Cardiac fibroblast (primary cell): Measurements from ENCODE around the gene RABGEF1.
"Not testable (repeated sequence)": the region's sequence is repeated elsewhere in the genome, so short reads cannot be mapped to it uniquely, and the experiment has no call there.

Experiments
- DNase-seq, 2 donors: peaks; one replicate each; pipeline versions ENCODE4 v3.0.0 to v3.0.0-alpha.2; 2010; ENCODE audit warnings: low read depth in 2 of 2
- H3K4me3 ChIP-seq, 2 donors: replicated peaks in 1 of 2; 1 replicate in 1 of 2; 2 replicates in 1 of 2; pipeline ENCODE4 v1.5.1; 2011; ENCODE audit warnings: low read depth in 2 of 2, low read length in 2 of 2, mild to moderate bottlenecking in 2 of 2, moderate library complexity in 1 of 2
- TF ChIP-seq, protein P1 (sequence below): IDR thresholded peaks from one replicate; pipeline ENCODE4 v1.5.1; 2011; ENCODE audit warnings: low read depth, mild to moderate bottlenecking, low read length, inconsistent platforms

The RABGEF1 gene

GRCh38 chr7:66824041-66824440 lies 83.5 kb downstream of the RABGEF1 start:
- TF ChIP-seq, protein P1, sequence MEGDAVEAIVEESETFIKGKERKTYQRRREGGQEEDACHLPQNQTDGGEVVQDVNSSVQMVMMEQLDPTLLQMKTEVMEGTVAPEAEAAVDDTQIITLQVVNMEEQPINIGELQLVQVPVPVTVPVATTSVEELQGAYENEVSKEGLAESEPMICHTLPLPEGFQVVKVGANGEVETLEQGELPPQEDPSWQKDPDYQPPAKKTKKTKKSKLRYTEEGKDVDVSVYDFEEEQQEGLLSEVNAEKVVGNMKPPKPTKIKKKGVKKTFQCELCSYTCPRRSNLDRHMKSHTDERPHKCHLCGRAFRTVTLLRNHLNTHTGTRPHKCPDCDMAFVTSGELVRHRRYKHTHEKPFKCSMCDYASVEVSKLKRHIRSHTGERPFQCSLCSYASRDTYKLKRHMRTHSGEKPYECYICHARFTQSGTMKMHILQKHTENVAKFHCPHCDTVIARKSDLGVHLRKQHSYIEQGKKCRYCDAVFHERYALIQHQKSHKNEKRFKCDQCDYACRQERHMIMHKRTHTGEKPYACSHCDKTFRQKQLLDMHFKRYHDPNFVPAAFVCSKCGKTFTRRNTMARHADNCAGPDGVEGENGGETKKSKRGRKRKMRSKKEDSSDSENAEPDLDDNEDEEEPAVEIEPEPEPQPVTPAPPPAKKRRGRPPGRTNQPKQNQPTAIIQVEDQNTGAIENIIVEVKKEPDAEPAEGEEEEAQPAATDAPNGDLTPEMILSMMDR = no peak
- no peak for DNase-seq
- no peak overlapping the region for H3K4me3 ChIP-seq

DNA sequence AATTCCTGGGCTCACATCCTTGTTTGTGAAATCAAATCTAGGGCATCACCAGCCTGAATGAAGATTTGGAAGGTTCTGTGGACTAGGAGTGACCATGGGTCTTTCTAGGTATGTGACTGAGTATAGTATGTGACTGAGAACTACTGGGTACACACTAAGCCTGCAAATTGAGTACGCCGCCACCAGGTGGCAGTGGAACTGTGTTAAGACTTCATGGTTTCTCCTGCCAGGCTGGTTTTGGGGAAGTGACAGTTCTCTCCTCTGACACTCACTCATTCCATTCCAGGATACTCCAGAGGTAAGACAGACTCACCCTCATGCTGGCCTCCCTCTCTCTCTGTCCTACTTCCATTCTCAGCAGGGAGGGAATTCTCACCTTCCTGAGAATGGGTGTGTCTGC lies 85.0 kb downstream of the RABGEF1 start:
- TF ChIP-seq, protein P1 = peak; percentile 33
- DNase-seq = peak; percentile 10 to 61

GRCh38 chr7:66826649-66827048 lies 86.1 kb downstream of the RABGEF1 start:
- no peak overlapping the region for H3K4me3 ChIP-seq
- DNase-seq = no peak
- TF ChIP-seq, protein P1 = no peak

More for the DNA sequence above, 85.0 kb downstream of the RABGEF1 start:
- not testable (repeated sequence) for H3K4me3 ChIP-seq

DNA sequence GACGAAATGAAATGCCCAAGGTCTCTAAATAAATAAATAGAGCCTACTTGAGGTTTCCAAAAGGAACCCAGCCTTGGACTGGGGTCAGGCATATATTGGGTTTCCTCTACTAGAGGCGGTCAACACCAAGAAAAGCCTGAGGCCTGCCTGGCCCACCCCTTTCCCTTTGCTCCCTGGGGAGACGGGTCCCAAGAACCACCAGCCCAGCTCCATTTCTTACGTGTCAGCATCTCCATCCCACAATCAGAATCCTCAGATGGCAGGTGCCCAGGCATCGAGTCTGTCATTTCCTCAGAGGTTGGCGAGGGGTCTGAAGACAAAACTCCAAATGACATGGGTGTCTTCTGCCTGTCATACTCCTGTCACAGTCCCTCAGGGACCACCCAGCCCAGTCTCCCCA lies 90.4 kb downstream of the RABGEF1 start:
- not testable (repeated sequence) for DNase-seq

DNA sequence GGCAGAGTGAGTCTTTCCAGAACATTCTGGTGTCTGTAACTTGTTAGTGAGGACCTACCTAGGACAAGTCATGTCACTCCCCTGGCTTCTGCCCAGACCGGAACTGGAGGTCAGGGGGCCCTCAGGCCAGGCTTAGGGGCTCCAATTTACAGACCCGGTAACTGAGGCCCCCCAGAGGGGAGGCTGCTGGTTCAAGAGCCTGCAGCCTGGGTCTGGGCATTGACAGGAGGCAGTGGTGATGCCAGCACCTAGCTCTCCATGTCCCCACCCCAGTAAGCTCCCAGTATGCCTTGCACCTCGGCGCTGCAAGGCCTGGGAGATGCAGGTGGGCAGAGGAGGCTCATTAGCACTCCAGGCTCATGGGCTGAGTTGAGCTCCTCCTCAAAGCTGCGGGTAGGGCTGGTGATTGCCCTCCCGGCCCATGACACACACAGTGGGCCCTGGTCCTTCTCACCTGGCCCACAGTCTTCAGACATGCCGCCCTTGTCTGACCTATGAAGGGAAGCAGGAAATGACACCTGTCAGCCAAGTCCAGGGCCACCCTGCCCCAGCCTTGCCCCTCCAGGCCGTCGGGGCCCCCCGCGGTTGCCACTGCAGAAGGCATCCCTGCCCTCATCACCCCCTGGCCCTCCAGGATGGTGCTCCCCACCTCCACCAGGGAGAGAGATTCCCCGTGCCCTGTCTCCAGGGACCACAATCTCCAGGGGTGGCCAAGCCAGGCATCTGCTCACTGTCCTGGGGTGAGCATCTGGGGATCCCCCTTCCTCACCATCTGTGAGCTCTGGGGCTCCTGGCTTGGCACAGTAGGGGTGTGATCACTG lies 92.2 kb downstream of the RABGEF1 start:
- TF ChIP-seq, protein P1 = no peak
- no peak for DNase-seq
- no peak overlapping the region for H3K4me3 ChIP-seq

More for the DNA sequence above, 90.4 kb downstream of the RABGEF1 start:
- not testable (repeated sequence) for H3K4me3 ChIP-seq

- TF ChIP-seq, protein P1 = peak; percentile 48
- no peak overlapping the region for H3K4me3 ChIP-seq
- peak; percentile 12 to 70 for DNase-seq
Measured at GRCh38 chr7:66837007-66837406, 96.5 kb downstream of the RABGEF1 start.

GRCh38 chr7:66837661-66838060 lies 97.1 kb downstream of the RABGEF1 start:
- H3K4me3 ChIP-seq = no peak overlapping the region
- TF ChIP-seq, protein P1 = no peak
- no peak for DNase-seq
